ENCODE data around the gene NECAB3.

Gene NECAB3

DNA sequence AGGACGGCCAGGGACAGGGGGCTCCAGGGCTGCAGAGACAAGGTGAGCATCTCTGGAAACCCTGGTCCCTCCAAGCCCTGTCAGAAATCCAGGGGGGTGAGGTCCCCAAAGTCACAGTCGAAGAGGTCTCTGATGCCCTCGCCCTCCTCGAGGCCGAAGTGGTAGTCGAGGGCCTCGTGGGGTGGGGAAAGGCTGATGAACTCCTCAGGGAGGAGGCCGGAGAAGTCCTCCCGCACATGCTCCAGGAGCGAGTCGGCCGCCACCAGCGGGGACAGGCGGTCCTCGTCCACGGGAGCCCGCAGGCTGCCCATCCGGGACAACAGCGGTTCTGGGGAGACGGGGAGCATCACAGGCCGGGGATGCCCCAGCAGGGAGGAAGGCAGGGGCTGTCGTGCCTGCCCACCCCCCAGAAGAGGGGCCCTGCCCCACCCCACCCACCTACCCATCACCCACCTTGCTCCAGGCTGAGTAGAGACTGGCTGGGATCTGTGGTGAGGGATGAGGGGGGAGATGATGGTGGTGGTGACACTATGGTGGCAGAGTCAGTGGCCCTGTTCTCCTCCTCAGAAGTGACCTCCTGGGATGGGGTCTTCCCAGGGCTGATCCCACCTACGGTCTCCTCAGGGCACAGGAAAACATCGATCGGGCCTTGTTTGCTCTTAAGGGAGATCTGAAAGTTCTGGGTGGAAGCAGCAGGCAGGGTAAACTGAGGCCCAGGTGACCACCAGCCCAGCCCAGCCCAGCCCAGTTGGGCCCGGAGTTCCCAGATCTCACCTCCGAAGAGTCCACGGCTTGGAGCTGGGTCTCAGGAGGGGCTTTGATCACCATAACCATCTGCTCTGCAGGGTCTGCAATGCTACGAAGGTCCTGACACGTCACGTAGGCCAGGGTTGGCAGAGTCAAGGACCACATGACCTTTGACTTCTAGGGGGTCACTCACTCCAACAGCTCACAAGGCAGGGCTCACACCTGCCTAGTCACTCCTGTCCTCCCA, 2.7 kb upstream of the NECAB3 start:
- no peak for DNase-seq

DNA sequence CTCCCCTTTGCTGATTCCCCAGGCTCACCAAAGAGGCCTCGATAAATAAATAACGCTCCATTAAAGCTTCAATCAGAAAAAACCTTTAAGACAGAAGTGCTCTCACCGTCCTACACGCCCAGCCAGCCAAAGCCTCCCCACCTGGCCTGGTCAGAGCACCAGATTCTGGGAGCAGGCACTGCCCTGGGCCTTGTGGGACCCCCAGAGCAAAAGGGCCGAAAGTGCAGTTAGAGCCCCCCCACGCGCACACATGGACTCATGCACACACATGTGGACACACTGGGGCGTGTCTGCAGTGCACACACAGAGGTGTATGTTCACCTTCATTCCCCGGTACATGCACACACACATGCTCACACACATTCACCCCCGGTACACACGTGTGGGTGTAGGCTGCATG, 1.9 kb upstream of the NECAB3 start:
- DNase-seq, result no peak

DNA sequence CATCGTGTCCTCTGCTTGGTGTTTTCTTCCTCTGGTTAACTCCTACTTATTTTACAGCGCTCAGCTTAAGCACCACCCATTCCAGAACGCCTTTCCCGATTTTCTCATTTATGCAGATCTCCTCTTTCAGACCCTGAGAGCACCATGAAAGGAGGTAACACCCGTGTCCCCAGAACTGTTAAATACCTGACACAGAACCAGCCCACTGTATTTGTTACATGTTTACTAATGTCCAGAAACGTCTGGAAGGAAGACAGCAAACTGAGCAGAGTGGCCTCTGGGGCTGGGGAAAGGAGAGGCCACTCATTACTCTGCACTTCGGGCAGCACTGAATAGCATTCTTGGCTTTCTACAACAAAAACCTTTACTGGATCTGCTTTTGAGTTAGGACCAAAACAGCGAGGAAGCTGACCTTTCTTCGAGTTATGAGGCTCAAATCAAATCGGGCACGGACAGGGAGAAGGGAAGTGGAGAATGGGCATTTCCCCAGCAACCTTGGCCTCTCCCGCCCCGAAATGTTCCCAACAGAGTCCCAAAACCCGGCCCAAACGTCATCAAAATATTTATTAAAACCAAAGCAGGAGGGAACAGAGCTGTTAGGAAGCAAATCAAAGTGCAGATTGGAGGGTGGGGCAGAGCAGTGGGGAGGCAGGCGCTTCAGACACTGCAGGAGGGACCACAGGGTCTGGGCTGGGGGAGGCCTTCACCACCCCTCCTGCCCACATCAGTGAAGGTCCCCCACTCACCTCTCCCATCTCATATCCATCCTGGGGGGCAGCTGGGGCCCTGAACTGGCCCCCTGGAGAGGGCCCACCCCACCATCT, 1.1 kb upstream of the NECAB3 start:
- no peak for DNase-seq

DNA sequence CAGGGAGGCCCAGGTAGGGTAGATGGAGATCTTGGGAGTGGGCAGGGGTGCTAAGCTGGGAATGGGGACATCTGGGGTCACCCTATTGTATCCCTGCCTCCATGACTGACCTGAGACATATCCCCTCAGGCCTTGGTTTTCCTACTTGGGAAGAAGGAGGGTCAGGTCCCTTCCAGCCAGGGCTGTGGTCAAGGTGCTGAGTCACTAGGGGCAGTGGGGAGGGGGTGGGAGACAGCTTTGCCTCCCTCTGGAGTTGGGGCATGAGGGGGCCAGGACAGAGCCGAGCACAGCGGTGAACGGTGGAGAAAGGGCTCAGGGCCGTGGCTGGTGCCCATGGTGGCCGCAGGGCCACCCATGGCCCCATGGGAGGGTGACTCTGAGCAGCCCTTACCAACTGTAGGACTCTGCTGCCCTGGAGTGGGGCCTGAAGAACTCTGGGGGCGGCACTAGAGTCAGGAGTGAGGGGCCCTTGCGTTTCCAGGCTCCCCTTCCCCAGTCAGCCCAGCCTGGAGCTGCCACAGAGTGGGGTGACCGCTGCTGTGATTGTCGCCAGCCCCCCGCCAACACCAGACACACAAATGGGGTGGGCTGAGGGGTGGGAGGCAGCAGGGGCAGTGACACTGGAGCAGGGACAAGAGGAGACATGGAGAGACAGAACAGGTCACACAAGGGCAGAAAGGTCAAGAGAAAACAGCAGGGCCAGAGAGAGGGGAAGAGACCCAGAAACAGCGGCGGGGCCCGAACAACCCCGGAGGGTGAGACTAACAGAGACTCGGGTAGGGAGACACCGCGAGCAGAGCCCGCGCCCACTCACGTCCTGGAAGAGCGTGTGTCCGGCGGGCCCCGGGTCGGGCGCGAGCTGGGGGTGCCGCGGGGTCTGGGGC, 576 bp downstream of the NECAB3 start:
- no peak for DNase-seq

DNA sequence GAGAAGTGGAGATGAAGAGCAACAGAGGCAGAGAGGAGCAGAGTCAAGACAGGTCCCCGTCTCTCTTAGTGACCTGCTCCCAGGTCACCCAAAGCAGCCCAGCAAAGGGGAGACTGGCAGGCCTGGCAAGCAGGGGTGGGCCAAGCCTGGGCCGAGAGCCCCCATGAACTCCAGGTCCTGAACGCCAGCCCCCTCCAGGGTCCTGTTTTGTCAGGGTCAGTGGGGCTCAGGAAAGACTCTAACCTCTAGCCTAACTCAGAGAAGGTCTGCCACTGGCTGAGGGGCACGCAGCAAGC, 1.2 kb downstream of the NECAB3 start:
- no peak for DNase-seq

DNA sequence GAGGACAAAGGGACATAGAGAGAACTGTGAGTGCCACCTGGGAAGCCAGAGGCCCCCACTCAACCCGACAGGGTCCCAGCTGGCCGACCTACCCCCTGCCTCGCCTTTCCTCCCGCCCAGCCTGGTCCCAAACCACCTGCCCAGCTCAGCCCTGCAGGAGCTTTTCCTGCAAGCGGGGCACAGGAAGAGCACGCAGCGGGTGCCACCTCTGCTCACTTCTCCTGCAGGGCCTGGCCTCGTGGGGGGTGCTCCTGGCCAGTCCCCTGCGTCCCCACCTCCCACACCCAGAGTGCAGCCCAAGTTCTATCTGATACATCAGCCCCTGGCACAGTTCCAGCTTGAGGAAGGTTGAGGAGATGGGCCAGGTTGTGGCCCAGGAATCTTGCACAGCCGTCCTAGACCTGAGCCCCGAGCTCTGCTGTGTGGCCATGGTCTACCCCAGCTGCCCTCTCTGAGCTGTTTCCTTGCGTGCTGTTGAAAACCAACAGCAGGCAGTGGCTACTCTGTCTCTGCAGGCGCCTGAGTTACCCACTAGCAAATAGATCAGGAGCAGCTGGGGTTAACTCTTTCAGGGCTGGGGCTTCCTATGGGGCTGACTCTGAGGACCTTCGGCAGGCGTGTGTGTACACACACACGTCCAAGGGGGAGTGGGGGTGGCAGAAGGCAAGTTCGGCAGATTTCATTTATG, 1.7 kb downstream of the NECAB3 start:
- no peak for DNase-seq

DNA sequence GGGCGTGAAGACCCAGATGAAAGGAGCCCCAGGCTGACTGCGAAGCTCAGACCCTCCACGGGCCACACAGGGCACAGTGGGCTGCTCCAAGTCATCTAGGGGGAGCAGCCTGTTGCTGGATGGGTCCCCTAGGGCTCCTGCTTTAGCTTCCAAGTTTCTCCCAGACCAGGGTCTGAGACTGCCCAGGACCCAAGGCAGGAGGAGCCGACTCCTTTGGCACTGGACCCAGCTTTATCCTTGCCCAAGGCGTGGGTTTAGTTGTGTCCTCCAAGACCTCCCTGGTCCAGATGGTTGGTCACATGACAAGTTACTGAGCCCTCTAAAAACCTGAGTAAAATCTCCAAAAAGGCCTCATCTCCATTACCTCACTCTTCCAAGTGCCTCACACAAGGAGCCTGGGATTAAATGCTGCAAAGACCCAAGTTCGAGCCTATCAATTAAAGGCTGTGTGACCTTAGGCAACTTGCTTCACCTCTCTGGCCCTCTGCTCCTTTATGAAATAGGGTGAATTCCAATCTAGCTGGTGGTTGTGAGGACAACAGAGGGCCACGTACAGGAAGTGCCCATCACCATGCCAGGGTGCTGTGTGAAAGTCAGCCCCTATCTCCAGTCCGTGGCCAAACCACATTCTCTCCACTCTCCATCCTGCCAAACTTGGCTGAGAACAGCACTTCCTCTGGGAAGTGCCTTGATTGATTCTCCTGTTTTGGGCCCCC, 2.5 kb downstream of the NECAB3 start:
- DNase-seq, result no peak

DNA sequence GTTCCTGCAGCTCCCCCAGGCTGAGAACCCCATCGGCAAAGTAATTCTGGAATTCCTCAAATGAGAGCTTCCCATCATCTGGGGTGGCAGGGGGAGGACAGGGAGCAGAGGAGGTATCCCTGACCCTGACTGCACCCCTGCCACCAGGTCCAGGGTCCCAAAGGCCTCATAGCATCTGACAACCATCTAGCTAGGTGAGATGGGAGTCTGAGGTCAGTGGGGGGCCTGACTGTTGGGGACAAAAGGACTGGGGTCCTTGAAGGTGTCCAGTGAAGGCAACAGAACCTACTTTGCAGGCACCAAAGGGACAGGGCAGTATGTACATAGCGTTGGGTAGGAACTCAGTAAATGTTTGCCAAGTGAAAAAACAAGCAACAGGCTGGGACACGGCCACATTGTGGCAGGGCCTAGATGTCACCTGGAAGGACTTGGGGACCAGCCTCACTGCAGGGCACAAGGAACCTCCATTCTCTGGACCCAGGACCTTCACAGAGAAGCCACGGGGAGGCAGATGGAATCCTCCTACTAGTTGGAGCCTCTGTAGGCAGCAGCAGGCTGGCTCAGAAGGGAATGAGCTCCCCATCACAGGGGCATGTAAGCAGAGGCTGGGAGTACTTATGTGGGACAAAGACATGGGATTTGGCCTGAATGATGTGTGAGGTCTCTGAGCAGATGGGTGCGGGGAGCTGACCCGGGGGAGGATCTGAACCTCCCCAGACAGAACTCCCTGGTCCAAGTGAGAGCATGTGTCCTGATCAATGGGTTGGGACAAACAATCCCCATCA, 3.3 kb downstream of the NECAB3 start:
- DNase-seq, result no peak

DNA sequence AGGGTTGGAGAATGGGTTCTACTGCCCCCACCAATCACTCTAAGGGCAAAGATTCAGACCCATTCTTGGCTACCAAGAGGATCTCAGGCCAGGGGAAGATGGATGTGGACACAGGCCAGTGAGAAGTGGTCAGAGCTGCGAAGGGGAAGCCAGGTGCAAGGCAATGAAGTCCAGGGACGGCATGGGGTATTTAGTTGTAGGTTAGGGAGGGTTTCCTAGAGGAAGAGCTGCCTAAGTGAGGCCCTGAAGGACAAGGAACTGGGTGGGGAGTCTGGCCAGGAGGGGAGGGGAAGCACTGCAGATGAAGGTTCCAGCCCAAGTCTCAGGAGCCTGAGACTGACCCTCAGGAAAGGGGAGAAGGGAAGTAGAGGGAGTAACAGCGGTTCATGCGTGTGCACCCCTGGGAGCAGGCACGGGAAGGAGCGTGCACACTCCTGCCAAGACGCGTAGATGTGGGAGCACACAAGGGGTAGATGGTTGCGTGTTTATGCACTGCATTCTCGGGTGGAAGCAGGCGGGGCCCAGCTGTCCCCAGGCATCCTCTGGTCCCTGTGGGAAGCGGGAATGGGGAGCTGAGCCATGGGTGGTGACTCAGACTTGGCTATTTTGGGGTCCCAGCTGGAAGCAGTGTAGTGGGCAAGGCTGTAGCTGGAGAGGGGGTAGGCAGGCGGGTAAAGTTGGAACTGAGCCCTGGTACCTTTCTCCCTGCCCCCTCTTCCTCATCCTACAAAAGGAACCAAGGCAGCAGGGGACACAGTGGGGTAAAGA, 4.2 kb downstream of the NECAB3 start:
- no peak for DNase-seq

DNA sequence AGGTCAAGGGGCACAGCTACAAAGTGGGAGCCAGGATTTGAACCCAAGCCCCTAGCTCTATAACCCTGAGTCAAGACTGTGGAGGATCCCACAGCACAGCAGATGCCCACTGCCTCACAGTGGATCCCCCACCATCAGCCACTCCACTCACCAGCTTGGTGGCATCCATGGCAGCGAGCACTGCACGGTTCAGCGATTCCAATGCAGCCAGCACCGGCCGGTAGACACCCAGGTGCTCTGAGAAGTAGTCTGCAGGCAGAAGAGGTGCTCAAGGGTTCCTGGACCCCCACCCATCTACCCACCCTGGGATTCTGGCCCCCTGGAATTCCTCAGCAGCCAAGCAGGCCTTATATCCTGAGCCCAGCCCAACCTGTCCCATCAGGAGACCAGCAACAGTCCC, 5.0 kb downstream of the NECAB3 start:
- DNase-seq, result no peak

DNA sequence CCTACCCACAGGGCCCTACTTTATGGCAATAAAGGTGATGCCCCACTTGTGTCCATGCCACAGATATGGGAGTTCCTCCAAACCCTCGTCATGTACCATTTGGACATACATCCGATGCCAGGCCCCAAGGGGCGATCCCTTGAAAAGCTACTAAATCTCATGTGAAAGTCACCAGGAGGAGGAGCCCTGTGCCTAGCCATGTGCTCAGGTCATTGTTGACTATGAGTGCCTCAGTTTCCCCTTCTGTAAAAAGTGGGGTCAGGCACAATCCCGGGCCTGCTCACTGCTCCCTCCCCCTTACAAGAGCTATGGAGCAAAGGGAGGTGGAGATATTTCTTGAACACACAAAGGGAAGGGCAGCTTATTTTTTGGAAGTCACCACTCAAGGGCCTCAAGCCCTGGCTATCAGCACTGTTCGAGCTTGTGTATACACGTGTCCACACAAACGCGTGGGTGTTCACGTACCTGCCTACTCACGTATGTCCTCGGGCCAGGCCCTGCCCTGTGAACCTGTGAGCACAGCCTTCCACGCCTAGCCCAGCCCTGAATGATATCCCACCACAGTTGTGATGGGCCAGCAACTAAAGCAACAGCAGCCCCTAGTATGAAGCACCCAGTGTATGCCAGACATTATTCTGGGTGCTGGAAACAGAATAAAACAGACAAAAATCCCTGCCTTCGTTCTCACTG, 5.6 kb downstream of the NECAB3 start:
- no peak for DNase-seq

DNA sequence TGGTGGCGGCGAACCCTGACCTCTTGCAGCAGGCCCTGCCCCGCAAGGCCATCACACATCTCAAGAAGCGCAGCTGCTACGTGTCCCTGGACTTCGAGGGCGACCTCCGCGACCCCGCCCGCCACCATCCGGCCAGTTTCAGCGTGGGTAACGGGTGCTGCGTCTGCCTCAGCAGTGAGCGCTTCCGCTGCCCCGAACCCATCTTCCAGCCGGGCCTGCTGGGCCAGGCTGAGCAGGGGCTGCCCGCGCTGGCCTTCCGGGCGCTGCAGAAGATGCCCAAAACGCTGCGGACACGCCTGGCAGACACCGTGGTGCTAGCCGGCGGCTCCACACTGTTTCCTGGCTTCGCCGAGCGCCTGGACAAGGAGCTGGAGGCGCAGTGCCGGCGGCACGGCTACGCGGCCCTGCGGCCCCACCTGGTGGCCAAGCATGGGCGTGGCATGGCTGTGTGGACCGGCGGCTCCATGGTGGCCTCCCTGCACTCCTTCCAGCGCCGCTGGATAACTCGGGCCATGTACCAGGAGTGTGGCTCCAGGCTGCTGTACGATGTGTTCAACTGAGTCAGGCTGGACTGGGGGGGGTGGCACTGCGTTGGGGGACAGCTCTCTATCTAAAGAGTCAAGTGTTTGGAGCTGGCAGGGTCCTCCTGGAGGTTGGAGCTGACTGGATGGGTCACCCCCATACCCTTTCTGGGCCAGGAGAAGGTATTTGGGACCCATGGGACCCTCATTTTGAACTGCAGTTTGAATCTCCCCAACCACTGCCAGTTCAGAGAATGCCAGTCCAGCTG, 6.4 kb downstream of the NECAB3 start:
- DNase-seq, result peak; percentile 79

DNA sequence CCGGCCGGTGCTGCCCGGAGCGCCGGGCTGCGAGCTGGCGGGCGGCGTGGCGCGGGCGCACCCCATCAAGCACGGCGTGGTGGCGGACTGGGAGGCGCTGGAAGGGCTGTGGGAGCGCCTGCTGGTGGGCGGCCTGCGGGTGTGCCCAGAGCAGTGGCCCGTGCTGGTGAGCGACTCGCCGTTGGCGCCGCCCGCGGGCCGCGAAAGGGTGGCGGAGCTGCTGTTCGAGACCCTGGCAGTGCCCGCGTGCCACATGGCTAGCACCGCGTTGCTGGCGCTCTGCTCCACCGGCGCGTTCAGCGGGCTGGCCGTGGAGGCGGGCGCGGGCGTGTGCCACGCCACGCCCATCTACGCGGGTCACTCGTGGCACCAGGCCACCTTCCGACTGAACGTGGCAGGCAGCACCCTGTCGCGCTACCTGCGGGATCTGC, 7.0 kb downstream of the NECAB3 start:
- no peak for DNase-seq

DNA sequence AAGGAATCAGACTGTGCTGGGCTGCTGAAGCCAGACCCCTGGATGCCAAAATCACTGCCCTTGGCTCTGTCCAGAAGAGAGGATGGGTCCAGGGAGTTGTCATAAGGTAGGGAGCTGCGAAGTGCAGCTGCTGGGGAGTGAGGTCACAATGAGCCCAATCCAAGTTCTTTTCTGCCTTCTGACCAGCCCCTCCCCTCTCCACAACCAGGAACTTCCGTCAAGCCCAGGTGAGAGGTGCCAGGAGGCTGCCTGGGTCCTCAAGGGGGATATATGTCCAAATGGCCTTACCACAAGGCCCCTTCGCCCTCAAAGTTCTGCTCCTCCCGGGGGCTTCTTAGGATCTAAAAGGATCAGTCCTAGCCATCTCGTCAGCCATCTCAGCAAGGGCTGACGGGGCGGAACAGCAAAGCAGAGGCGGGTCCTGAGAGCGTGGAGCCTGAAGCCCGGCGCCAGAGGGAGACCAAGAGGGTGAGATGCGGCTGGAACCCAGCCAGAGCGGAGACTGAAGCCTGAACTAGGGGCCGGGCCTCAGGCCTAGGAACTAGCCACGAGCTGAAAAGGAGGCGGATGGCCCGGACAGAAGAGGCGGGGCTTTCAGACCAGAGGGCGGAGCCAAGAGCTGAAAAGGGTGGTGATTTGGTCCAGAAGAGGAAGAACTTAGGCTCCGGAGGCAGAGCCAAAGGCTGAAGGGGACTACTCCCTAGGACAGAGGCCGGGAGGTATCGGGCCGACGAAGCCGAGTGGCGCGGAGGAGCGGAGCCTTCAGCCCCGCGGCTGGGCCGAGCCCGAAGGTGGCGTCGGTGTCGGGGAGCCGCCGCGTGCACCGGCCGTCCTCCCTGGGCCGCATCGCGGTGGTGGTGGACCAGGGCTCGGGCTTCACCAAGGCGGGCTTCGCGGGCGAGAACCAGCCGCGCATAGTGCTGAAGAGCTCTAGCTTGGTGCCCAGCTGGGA, 7.7 kb downstream of the NECAB3 start, which contains the start of gene ACTL10:
TSS of gene ACTL10 (plus strand) at position 651 of the 952 bp plus-strand sequence. CDS start 555 bp downstream, outside the sequence.
- DNase-seq, result peak; percentile 98

DNA sequence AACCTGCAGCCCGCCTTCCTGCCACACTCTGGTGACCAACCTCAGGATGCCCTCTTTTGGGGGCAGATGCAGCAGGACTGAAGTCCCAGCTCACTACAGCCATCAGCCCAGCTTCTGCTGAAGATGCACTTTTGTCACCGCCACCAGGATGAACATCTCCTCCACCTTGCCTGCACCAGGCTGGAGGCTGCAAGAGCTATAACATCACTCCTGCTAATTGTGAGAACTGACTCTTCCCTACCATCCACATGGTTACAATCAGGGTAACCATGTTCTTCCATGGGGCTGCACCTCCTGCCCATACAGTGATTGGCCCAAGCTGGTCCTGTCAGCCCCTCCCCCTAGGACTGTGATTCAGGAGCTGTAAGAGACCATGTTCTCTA, 9.5 kb downstream of the NECAB3 start:
- no peak for DNase-seq

DNA sequence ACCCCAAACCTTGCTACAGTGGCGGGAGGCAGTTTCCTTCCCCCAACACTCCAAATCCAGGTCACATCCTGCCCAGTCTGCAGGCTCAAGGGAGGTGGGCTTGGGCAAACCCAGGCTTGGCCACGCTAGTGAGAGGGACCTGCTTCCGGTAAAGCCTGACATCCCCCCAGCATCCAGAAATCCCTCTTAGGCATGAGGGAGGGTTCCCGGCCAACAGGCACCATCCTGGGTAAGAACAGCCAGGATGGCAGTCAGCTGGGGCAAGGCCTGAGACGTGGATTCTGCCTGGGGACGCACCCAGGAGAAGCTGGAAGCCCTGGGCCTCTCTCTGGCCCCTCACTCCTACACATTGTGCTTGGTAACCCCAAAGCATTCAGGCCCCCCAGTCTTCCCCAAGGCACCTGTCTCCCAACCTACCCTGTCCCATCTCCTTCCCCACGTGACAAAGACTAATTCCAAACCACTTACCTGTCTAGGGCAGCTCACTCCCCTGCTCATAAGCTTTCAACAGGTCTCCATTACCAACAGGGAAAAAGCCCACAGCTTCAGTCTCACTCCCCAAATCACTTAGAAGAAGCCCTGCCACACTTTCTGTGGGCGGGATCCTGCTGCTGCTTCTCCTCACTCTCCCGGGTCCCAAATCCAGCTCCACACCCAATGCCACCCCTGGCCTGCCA, 10.0 kb downstream of the NECAB3 start:
- DNase-seq, result no peak

Measured in NCI-H774 (cell line).